Astrocyte (in vitro differentiated cells and primary cell): ENCODE measurements around the gene CST9L. TPM values are rescaled to one million over a fixed set of nuclear protein-coding genes. Genes with fewer than 3 reads are reported as not detected.

Source experiments
- DNase-seq: peaks from one replicate; pipeline ENCODE4 v3.0.0-alpha.2; 2010; ENCODE audit warnings: low read depth
- FAIRE-seq: peaks from 2 replicates; lab custom pipeline; 2011; peaks lifted over from hg19 to GRCh38; lab: Jason Lieb, UNC
- H2AFZ ChIP-seq: 2 replicates; pipeline ENCODE4 v1.6.0; 2012; ENCODE audit warnings: low read depth, low read length, inconsistent platforms
- H3K27ac ChIP-seq: 2 replicates; pipeline ENCODE4 v1.5.1; 2011; ENCODE audit warnings: low read depth, low read length, inconsistent platforms
- H3K27me3 ChIP-seq: 2 replicates; pipeline ENCODE4 v1.6.0; 2011; ENCODE audit warnings: low read length, inconsistent platforms; ENCODE audit not compliant: insufficient read depth
- H3K36me3 ChIP-seq: 2 replicates; pipeline ENCODE4 v1.5.1; 2011; ENCODE audit warnings: low read length, inconsistent platforms; ENCODE audit not compliant: insufficient read depth
- H3K4me1 ChIP-seq: 2 replicates; pipeline ENCODE4 v1.5.1; 2011; ENCODE audit warnings: low read length, inconsistent platforms; ENCODE audit not compliant: insufficient read depth
- H3K4me2 ChIP-seq: 2 replicates; pipeline ENCODE4 v1.6.0; 2012; ENCODE audit warnings: low read length, inconsistent platforms
- H3K4me3 ChIP-seq: 2 replicates; pipeline ENCODE4 v1.5.1; 2011; ENCODE audit warnings: low read depth, mild to moderate bottlenecking, low read length, inconsistent platforms; ENCODE audit not compliant: insufficient read depth
- H3K79me2 ChIP-seq: 2 replicates; pipeline ENCODE4 v1.6.0; 2012; ENCODE audit warnings: mild to moderate bottlenecking, low read length, inconsistent platforms; ENCODE audit not compliant: insufficient read depth
- H3K9ac ChIP-seq: 2 replicates; pipeline ENCODE4 v1.6.0; 2012; ENCODE audit warnings: mild to moderate bottlenecking, low read length, inconsistent platforms
- H3K9me3 ChIP-seq: 2 replicates; pipeline ENCODE4 v1.5.1; 2012; ENCODE audit warnings: low read depth, mild to moderate bottlenecking, low read length, inconsistent platforms; ENCODE audit not compliant: insufficient read depth
- H4K20me1 ChIP-seq: 2 replicates; pipeline ENCODE4 v1.6.0; 2012; ENCODE audit warnings: low read length, inconsistent platforms; ENCODE audit not compliant: insufficient read depth
- H3K27ac Mint-ChIP-seq: one replicate; pipeline ENCODE4 v1.8.0; 2021; ENCODE audit warnings: mild to moderate bottlenecking, mixed read lengths; ENCODE audit not compliant: unreplicated experiment
- H3K27me3 Mint-ChIP-seq: one replicate; pipeline ENCODE4 v1.8.0; 2021; ENCODE audit warnings: low read depth, mixed read lengths; ENCODE audit not compliant: unreplicated experiment
- H3K36me3 Mint-ChIP-seq: one replicate; pipeline ENCODE4 v1.8.0; 2021; ENCODE audit warnings: low read depth, mixed read lengths; ENCODE audit not compliant: unreplicated experiment
- H3K4me1 Mint-ChIP-seq: one replicate; pipeline ENCODE4 v1.8.0; 2021; ENCODE audit warnings: low read depth, mixed read lengths; ENCODE audit not compliant: unreplicated experiment
- H3K4me3 Mint-ChIP-seq: one replicate; pipeline ENCODE4 v1.8.0; 2021; ENCODE audit warnings: mild to moderate bottlenecking, moderate library complexity, mixed read lengths; ENCODE audit not compliant: unreplicated experiment
- H3K9me3 Mint-ChIP-seq: one replicate; pipeline ENCODE4 v1.8.0; 2021; ENCODE audit warnings: mild to moderate bottlenecking, mixed read lengths; ENCODE audit not compliant: unreplicated experiment
- CTCF ChIP-seq: IDR thresholded peaks from 2 replicates; pipeline ENCODE4 v1.5.1; 2011; ENCODE audit warnings: low read depth, mild to moderate bottlenecking, inconsistent platforms, low read length, moderate library complexity; ENCODE audit not compliant: insufficient read depth
- EZH2 ChIP-seq: IDR thresholded peaks from 2 replicates; pipeline ENCODE4 v1.6.1; 2012; ENCODE audit warnings: mild to moderate bottlenecking, low read length, inconsistent platforms; ENCODE audit not compliant: insufficient read depth
- total RNA-seq: library from RNA; stranded (reverse); gene quantifications from 2 replicates; pipeline ENCODE4 v1.2.1, GENCODE V29; 2021

Gene CST9L
- total RNA-seq, 1 donor from 2014 or later: not detected

DNA sequence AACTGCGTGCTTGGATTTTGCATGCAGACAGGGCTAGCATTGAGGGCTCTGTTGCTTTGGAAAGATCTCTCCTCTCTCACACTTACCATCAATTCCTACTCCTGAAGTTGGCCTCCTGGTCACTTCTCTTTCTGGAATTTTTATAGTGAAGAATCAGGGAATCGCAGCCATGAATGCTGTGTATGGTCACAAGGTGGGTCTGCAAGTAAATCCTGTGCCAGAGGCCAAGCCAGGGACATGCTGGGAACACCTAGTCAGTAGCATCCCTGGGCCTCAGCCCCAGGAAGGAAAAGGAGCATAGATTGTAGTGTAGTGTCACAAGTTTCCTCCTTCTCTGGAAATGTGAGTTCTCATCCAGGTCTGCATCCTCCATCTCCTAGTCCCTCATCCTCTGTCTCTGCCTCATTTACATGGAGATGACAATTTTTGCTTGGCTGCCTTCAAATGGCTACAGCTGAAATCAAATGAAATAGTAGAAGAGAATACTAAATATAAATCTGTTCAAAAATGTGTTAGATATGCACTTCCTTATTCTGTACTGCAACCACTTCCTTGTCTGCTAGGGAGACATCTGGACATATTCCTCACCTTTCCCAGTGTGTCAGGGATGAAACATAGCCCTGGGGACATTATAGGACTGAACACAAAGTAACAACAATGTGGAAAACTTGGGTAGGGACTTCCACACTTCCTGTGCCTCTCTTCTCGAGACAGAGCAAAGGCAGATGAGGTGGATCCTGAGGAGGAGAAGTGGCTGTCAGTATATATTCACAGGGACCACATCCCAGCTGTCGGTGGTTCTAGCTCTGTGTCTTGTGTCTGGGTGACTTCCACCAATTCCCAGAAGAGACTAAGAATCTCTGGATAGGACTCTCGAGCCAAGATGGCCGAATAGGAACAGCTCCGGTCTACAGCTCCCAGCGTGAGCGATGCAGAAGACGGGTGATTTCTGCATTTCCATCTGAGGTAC is 20.4 kb upstream of the CST9L start:
- no peaks in the 10 kb centered on the region for H3K79me2 ChIP-seq
- DNase-seq (no peak), FAIRE-seq (no peak)
- H3K27me3 Mint-ChIP-seq: peaks cover 2% of the 10 kb centered on the region
- H3K4me3 ChIP-seq: no peak overlapping the region
- H3K27ac ChIP-seq: no peak overlapping the region
- H4K20me1 ChIP-seq: no peaks in the 10 kb centered on the region
- TF ChIP-seq CTCF: no peak
- no peak for TF ChIP-seq EZH2
- H3K36me3 Mint-ChIP-seq: no peaks in the 10 kb centered on the region
- no peaks in the 10 kb centered on the region for H3K36me3 ChIP-seq
- H3K27me3 ChIP-seq: no peaks in the 10 kb centered on the region
- H3K9ac ChIP-seq: no peak overlapping the region
- H3K9me3 ChIP-seq: no peaks in the 10 kb centered on the region
- H3K4me3 Mint-ChIP-seq: no peak overlapping the region
- peaks cover 5% of the 10 kb centered on the region for H3K9me3 Mint-ChIP-seq
- no peak overlapping the region for H3K27ac Mint-ChIP-seq
- no peak overlapping the region for H3K4me2 ChIP-seq
- H3K4me1 ChIP-seq: no peaks in the 10 kb centered on the region
- peaks cover 4% of the 10 kb centered on the region for H3K4me1 Mint-ChIP-seq
- H2AFZ ChIP-seq: no peak overlapping the region

GRCh38 chr20:23587631-23588030 is 19.3 kb upstream of the CST9L start:
- DNase-seq: no peak
- H3K9ac ChIP-seq: no peak overlapping the region
- Mint-ChIP-seq H3K4me1 (peaks cover 5% of the 10 kb centered on the region), H3K27me3 (peaks cover 2% of the 10 kb centered on the region), H3K9me3 (peaks cover 5% of the 10 kb centered on the region), H3K27ac (no peak overlapping the region), H3K36me3 (no peaks in the 10 kb centered on the region), H3K4me3 (no peak overlapping the region)
- FAIRE-seq: no peak
- no peaks in the 10 kb centered on the region for H3K27me3 ChIP-seq
- H3K9me3 ChIP-seq: no peaks in the 10 kb centered on the region
- no peak overlapping the region for H2AFZ ChIP-seq
- H3K4me1 ChIP-seq: no peaks in the 10 kb centered on the region
- H3K4me3 ChIP-seq: no peak overlapping the region
- H3K36me3 ChIP-seq: no peaks in the 10 kb centered on the region
- H3K27ac ChIP-seq: no peak overlapping the region
- TF ChIP-seq CTCF: no peak
- TF ChIP-seq EZH2: no peak
- no peaks in the 10 kb centered on the region for H3K79me2 ChIP-seq
- no peak overlapping the region for H3K4me2 ChIP-seq
- H4K20me1 ChIP-seq: no peaks in the 10 kb centered on the region
